Suprapubic skin (tissue), 4 donors: ENCODE results near the gene AMOTL2. TPM values are rescaled to one million over a fixed set of nuclear protein-coding genes. Genes with fewer than 3 reads are reported as not detected.

Experiments used
- DNase-seq, 2 donors: peaks; one replicate each; pipeline ENCODE4 v3.0.0-alpha.2; 2019; ENCODE audit warnings: low spot score in 2 of 2
- H3K27ac ChIP-seq: fragments of 200-600 bp; sonication (generic); one replicate; pipeline ENCODE4 v1.5.1; 2019
- H3K27me3 ChIP-seq: fragments of 200-600 bp; sonication (generic); one replicate; pipeline ENCODE4 v1.5.1; 2019
- H3K36me3 ChIP-seq: fragments of 200-600 bp; sonication (generic); one replicate; pipeline ENCODE4 v1.5.1; 2019
- H3K4me1 ChIP-seq: fragments of 200-600 bp; sonication (generic); one replicate; pipeline ENCODE4 v1.5.1; 2019
- H3K4me3 ChIP-seq: fragments of 200-600 bp; sonication (generic); one replicate; pipeline ENCODE4 v1.5.1; 2019; ENCODE audit warnings: mild to moderate bottlenecking
- H3K9me3 ChIP-seq: fragments of 200-600 bp; sonication (generic); one replicate; pipeline ENCODE4 v1.5.1; 2019
- CTCF ChIP-seq, 2 donors: fragments of 200-600 bp in 1 of 2; fragments of 450-650 bp in 1 of 2; sonication (generic) in 1 of 2; IDR thresholded peaks; one replicate each; pipeline ENCODE4 v1.5.1; 2016 to 2019; ENCODE audit warnings: antibody characterized with exemption in 2 of 2, mild to moderate bottlenecking in 1 of 2, moderate library complexity in 1 of 2
- EP300 ChIP-seq: sonication (generic); formaldehyde crosslinking; IDR thresholded peaks from one replicate; pipeline ENCODE4 v1.6.1; 2017; ENCODE audit warnings: antibody characterized with exemption
- POLR2A ChIP-seq, 2 donors: fragments of 450-650 bp; IDR thresholded peaks; one replicate each; pipeline ENCODE4 v1.6.1; 2017; ENCODE audit warnings: antibody characterized with exemption in 2 of 2, mild to moderate bottlenecking in 2 of 2, moderate library complexity in 2 of 2
- POLR2AphosphoS5 ChIP-seq, 3 donors: sonication (generic); formaldehyde crosslinking; IDR thresholded peaks; one replicate each; pipeline ENCODE4 v1.6.1; 2017; ENCODE audit warnings: antibody characterized with exemption in 3 of 3
- WGBS: methylation state at CpG from one replicate; pipeline ENCODE4 v1.1.5; 2018; 5-methylcytosine and 5-hydroxymethylcytosine counted together
- total RNA-seq, 4 donors: library from RNA; depleted of rRNA; stranded (reverse); fragments of >200 nt; gene quantifications; one replicate each; pipeline ENCODE4 v1.1.0, GENCODE V29; 2016

AMOTL2 gene
- total RNA-seq, 4 donors from 2014 or later = 80.4 to 118 (median 95.8) TPM

DNA sequence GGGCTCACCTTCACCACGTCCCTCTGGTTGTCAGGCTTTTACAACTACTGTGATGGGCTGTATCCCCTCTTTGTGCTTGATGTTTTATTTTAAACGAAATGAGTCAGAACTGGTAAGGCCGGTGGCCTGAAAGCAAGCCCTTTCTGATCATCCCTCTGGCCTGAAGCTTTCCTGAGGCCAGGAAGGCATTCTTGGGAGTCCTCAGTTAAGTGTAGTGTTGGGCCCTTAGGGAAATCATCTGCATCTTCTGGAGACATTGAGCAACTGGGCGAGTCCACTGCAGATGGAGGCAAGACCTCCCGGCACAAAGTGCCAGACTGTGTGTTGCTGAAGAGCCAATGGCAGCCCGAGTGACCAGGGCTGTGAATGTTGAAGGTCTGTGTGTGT, 33.0 kb upstream of the AMOTL2 start:
- no peaks in the 10 kb centered on the region for H3K36me3 ChIP-seq
- TF ChIP-seq CTCF (IDR thresholded peaks at IDR 0.05) = no peak
- no peak for TF ChIP-seq EP300
- TF ChIP-seq POLR2AphosphoS5 (IDR thresholded peaks at IDR 0.05) = no peak
- no peak for TF ChIP-seq POLR2A (IDR thresholded peaks at IDR 0.05)
- no peaks in the 10 kb centered on the region for H3K9me3 ChIP-seq
- H3K4me1 ChIP-seq = peaks cover 14% of the 10 kb centered on the region
- no peak overlapping the region for H3K27ac ChIP-seq
- DNase-seq = no peak
- peaks cover 10% of the 10 kb centered on the region for H3K27me3 ChIP-seq
- peak overlapping the region; percentile 45 for H3K4me3 ChIP-seq
- WGBS = 63% methylated on average over 5 of the region's 6 CpGs

GRCh38 chr3:134406331-134407238, 32.3 kb upstream of the AMOTL2 start:
- TF ChIP-seq CTCF (IDR thresholded peaks at IDR 0.05) = no peak
- TF ChIP-seq POLR2AphosphoS5 (IDR thresholded peaks at IDR 0.05) = no peak
- TF ChIP-seq POLR2A (IDR thresholded peaks at IDR 0.05) = no peak
- TF ChIP-seq EP300 = no peak
- Histone ChIP-seq H3K4me3 (peak overlapping the region; percentile 45), H3K4me1 (peaks cover 14% of the 10 kb centered on the region), H3K27ac (no peak overlapping the region), H3K9me3 (no peaks in the 10 kb centered on the region), H3K36me3 (no peaks in the 10 kb centered on the region), H3K27me3 (peaks cover 10% of the 10 kb centered on the region)
- WGBS = 10% methylated on average over 9 of the region's 64 CpGs
- no peak for DNase-seq

DNA sequence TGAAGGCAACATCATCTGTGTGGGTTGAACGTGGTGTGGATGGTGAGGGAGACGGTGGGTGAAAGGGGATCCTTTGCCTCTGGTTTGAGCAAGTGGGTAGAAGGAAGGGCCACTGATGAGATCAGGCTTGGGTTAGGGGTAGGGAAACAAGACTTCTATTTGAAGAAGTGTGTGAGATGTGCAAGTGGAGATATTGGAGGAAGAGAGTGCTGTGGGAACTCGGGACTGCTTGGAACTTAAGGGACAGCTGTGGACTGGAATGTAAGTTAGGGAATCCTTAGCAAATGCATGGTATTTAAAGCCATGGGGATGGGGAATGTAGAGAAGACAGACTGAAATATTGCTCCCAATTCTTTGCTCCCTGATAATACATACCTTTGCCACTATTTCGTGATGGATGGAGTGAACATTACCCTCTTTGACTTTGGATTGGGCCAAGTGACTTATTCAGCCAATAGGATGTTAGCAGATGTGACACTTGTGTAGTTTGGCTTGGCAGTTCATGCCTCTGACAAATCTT, 30.2 kb upstream of the AMOTL2 start:
- WGBS = 96% methylated on average over 4 of the region's 4 CpGs
- no peak for TF ChIP-seq POLR2A (IDR thresholded peaks at IDR 0.05)
- no peak for TF ChIP-seq POLR2AphosphoS5 (IDR thresholded peaks at IDR 0.05)
- no peak for TF ChIP-seq EP300
- no peak for TF ChIP-seq CTCF (IDR thresholded peaks at IDR 0.05)

GRCh38 chr3:134397755-134398154, 23.5 kb upstream of the AMOTL2 start:
- H3K27me3 ChIP-seq = no peaks in the 10 kb centered on the region
- H3K4me3 ChIP-seq = no peak overlapping the region
- no peak for DNase-seq
- no peaks in the 10 kb centered on the region for H3K9me3 ChIP-seq
- peaks cover 11% of the 10 kb centered on the region for H3K4me1 ChIP-seq
- WGBS = 84% methylated on average over 7 of the region's 7 CpGs
- no peaks in the 10 kb centered on the region for H3K36me3 ChIP-seq
- H3K27ac ChIP-seq = no peak overlapping the region
- TF ChIP-seq POLR2A (IDR thresholded peaks at IDR 0.05) (no peak), CTCF (IDR thresholded peaks at IDR 0.05) (no peak), POLR2AphosphoS5 (IDR thresholded peaks at IDR 0.05) (no peak), EP300 (no peak)

More for the DNA sequence above, 30.2 kb upstream of the AMOTL2 start:
- H3K27ac ChIP-seq = no peak overlapping the region
- H3K9me3 ChIP-seq = no peaks in the 10 kb centered on the region
- H3K36me3 ChIP-seq = no peaks in the 10 kb centered on the region
- no peak for DNase-seq
- H3K27me3 ChIP-seq = peaks cover 10% of the 10 kb centered on the region
- H3K4me1 ChIP-seq = peaks cover 14% of the 10 kb centered on the region
- no peak overlapping the region for H3K4me3 ChIP-seq

DNA sequence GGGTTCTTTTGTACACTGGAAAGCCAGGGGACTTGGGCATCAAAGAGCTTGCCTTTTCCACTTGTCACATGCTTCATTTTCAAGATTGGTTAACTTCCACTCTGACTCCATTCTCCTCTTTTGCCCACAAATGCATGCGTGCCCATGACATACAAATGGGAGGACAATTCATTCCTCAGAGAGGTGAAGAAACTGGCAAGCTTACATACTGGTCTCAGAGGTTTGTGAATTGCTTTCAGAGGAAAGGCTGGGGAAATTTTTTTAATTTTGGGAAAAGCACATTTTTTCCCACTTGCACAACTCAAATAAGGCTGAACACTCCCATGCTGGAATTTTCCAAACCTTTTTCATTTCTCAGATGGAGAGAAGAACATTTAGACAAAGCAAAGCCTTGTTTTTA, 20.9 kb upstream of the AMOTL2 start:
- 67% methylated on average over 1 of the region's 1 CpG for WGBS
- DNase-seq = no peak
- Histone ChIP-seq H3K36me3 (no peaks in the 10 kb centered on the region), H3K9me3 (no peaks in the 10 kb centered on the region), H3K4me3 (no peak overlapping the region), H3K4me1 (peaks cover 13% of the 10 kb centered on the region), H3K27me3 (no peaks in the 10 kb centered on the region), H3K27ac (peak overlapping the region; percentile 77)
- TF ChIP-seq POLR2AphosphoS5 (IDR thresholded peaks at IDR 0.05) (peak in 1 of 3 donors; percentile 48), CTCF (IDR thresholded peaks at IDR 0.05) (no peak)
